Psoas muscle (tissue), 8 donors: Measurements from ENCODE around the gene UBC. TPM values are rescaled to one million over a fixed set of nuclear protein-coding genes. Genes with fewer than 3 reads are reported as not detected.
A peak's percentile ranks its signal among the peaks of the same experiment; 100 is the strongest.

Experiments
- ATAC-seq, 4 donors: fragments of 200-7000 bp; cut with Tn5 transposase; one replicate each; pipeline ENCODE4 v1.9.1; 2020; ENCODE audit warnings: moderate library complexity in 3 of 4, mild to moderate bottlenecking in 2 of 4
- DNase-seq, 2 donors: peaks; one replicate each; pipeline ENCODE4 v3.0.0-alpha.2; 2020
- H3K27ac ChIP-seq: fragments of 200-600 bp; one replicate; pipeline ENCODE4 v1.8.0; 2022
- H3K27me3 ChIP-seq, 3 donors: fragments of 200-600 bp in 1 of 3; one replicate each; pipeline versions ENCODE4 v1.6.1 to v1.8.0; 2013 to 2022; ENCODE audit warnings: low read length in 2 of 3, mild to moderate bottlenecking in 2 of 3, moderate library complexity in 1 of 3; ENCODE audit not compliant: insufficient read depth in 3 of 3
- H3K36me3 ChIP-seq, 2 donors: fragments of 200-600 bp in 1 of 2; one replicate each; pipeline versions ENCODE4 v1.6.1 to v1.8.0; 2013 to 2022; ENCODE audit warnings: low read depth in 1 of 2, mild to moderate bottlenecking in 1 of 2, moderate library complexity in 1 of 2; ENCODE audit not compliant: insufficient read depth in 1 of 2
- H3K4me1 ChIP-seq: fragments of 200-600 bp; one replicate; pipeline ENCODE4 v1.8.0; 2022
- H3K4me3 ChIP-seq: fragments of 200-600 bp; one replicate; pipeline ENCODE4 v1.8.0; 2022; ENCODE audit warnings: mild to moderate bottlenecking
- H3K9me3 ChIP-seq: fragments of 200-600 bp; one replicate; pipeline ENCODE4 v1.8.0; 2022
- WGBS, 3 donors: extraction: QIAGEN DNeasy Blood & Tissue Kit; methylation state at CpG; one replicate each; pipeline versions ENCODE4 v1.1.6 to v1.1.7; 2013; 5-methylcytosine and 5-hydroxymethylcytosine counted together
- intact Hi-C, 2 donors: fragments of 100-400 bp; cut with DNase I; formaldehyde crosslinking; loops; one replicate each; pipeline versions ENCODE4 v1.11.0 to v1.14.2; 2022
- polyA plus RNA-seq, 3 donors: library from polyadenylated mRNA; stranded (reverse); fragments of 200-250 nt; gene quantifications; one replicate each; pipeline ENCODE4 v1.2.3, GENCODE V29; 2013
- total RNA-seq, 4 donors: library from RNA; stranded (reverse); fragmentation: NEBNext Ultra II Directional in 2 of 4; extraction: Animal tissue kit (Norgen Biotek cat#: 25700) in 2 of 4; gene quantifications; one replicate each; pipeline versions ENCODE4 v1.2.1 to v1.2.4, GENCODE V29; 2021 to 2023
- TF ChIP-seq, protein P1 (sequence below): fragments of 200-600 bp; IDR thresholded peaks from one replicate; pipeline ENCODE4 v1.8.0; 2022; ENCODE audit warnings: antibody characterized with exemption
- donor health status: healthy with polysubstance abuse.
- donor health status: DM: no; HTN: no; CAD: no; lungs with moderate emphysema.
- donor health status: Bipolar disorder and iron deficiency.
- donor health status: healthy.
- donor health status: DM: yes; HTN: yes; CAD: no.
- donor health status: DM: no; HTN: no; CAD: no.
- donor health status: DM: no; HTN: no; CAD: no.
- donor health status: DM: yes; HTN: yes; CAD: no.

The UBC gene
- total and polyA plus RNA-seq, 7 donors = 2,036 to 18,039 (median 2,719) TPM

- WGBS, 3 donors = 93 to 96% (median 94%) methylated on average over 44 to 47 of the region's 47 CpGs
- intact Hi-C loops = no loop called here
- Histone ChIP-seq H3K27me3 (no peaks in the 10 kb centered on the region), H3K4me3 (no peak overlapping the region), H3K9me3 (no peaks in the 10 kb centered on the region), H3K4me1 (no peaks in the 10 kb centered on the region), H3K27ac (no peak overlapping the region), H3K36me3 (peaks cover 3 to 98% of the 10 kb centered on the region in 2 donors)
- ATAC-seq = no peak
- TF ChIP-seq, protein P1, sequence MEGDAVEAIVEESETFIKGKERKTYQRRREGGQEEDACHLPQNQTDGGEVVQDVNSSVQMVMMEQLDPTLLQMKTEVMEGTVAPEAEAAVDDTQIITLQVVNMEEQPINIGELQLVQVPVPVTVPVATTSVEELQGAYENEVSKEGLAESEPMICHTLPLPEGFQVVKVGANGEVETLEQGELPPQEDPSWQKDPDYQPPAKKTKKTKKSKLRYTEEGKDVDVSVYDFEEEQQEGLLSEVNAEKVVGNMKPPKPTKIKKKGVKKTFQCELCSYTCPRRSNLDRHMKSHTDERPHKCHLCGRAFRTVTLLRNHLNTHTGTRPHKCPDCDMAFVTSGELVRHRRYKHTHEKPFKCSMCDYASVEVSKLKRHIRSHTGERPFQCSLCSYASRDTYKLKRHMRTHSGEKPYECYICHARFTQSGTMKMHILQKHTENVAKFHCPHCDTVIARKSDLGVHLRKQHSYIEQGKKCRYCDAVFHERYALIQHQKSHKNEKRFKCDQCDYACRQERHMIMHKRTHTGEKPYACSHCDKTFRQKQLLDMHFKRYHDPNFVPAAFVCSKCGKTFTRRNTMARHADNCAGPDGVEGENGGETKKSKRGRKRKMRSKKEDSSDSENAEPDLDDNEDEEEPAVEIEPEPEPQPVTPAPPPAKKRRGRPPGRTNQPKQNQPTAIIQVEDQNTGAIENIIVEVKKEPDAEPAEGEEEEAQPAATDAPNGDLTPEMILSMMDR = no peak
- DNase-seq = peak in 1 of 2 donors; percentile 50
Measured at GRCh38 chr12:124949779-124950728, 35.6 kb upstream of the UBC start.

DNA sequence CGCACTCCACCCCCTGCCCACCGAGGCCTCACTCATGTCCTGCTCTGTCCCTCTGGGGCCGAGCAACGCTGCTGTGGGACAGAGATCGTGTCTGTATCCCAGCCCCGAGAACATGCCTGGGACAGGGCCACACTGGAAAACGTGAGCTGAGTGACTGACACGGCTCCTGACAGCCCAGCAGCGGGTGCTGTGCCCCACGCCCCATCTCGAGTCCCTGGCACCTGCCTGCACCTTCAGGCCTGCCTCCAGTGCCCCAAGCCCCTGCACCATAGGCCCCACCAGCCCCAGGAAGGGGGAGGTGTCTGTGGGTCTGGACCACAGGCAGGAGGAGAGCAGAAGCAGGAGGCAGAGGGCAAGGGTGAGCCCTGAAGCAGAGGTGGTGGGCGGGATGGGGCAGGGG lies 34.6 kb upstream of the UBC start:
- Histone ChIP-seq H3K36me3 (peaks cover 3 to 90% of the 10 kb centered on the region in 2 donors), H3K4me1 (no peaks in the 10 kb centered on the region), H3K27ac (no peak overlapping the region), H3K27me3 (no peaks in the 10 kb centered on the region), H3K9me3 (no peaks in the 10 kb centered on the region), H3K4me3 (no peak overlapping the region)
- DNase-seq = no peak
- no peak for ATAC-seq
- TF ChIP-seq, protein P1 = no peak
- 94 to 96% (median 94%) methylated on average over 12 of the region's 12 CpGs for WGBS, 3 donors
- intact Hi-C loops = no loop called here

DNA sequence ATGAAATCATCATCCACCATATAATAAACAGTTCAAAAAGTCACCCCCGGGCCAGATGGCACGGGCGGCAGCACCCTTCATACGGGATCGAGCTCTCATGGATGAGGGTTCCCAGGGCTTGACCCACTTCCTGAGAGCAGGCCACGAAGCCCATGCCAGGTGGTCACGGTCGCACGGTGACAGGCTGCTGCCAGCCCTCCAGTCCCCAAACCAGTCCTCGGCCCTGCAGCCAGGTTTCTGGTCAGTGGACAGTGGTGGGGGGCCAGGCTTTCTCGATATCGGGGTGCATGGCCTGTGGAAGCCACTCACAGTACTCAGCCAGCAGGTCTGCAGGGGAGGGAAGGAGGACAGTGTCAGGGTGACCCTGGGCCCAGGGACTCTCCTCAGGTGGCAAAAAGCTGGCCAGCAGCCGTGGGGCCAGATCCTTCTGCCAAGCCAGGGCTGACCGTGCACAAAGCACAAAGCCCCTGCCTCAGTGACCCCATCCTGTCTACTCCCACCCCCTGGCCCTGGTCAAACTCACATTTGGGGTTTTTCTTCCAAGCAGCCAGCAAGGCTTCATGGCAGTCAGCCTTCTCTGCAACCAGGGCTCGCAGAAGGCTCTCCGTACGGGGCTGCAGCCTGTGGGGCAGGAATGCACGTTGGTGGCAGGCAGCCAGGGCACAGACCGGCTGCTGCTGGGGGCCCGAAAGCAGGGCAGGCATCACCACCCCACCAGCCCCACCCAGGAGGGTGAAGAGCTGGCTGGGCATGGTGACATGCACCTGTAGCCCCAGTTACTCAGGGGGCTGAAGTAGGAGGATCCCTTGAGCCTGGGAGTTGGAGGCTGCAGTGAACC lies 33.3 kb upstream of the UBC start:
- ATAC-seq (no peak), DNase-seq (no peak)
- intact Hi-C loops = no loop called here
- peaks cover 0 to 84% of the 10 kb centered on the region in 2 donors for H3K36me3 ChIP-seq
- no peaks in the 10 kb centered on the region for H3K27me3 ChIP-seq
- TF ChIP-seq, protein P1 = no peak
- no peaks in the 10 kb centered on the region for H3K9me3 ChIP-seq
- no peak overlapping the region for H3K27ac ChIP-seq
- 75 to 86% (median 83%) methylated on average over 19 to 20 of the region's 20 CpGs for WGBS, 3 donors
- H3K4me3 ChIP-seq = no peak overlapping the region
- H3K4me1 ChIP-seq = no peaks in the 10 kb centered on the region

- no peaks in the 10 kb centered on the region for H3K4me1 ChIP-seq
- no peak overlapping the region for H3K27ac ChIP-seq
- DNase-seq = no peak
- ATAC-seq = no peak
- intact Hi-C loops = no loop called here
- no peak overlapping the region for H3K4me3 ChIP-seq
- peaks cover 0 to 77% of the 10 kb centered on the region in 2 donors for H3K36me3 ChIP-seq
- H3K9me3 ChIP-seq = no peaks in the 10 kb centered on the region
- H3K27me3 ChIP-seq = no peaks in the 10 kb centered on the region
- TF ChIP-seq, protein P1 = no peak
- WGBS, 3 donors = 90 to 92% (median 92%) methylated on average over 9 to 11 of the region's 11 CpGs
Measured at GRCh38 chr12:124947013-124947412, 32.6 kb upstream of the UBC start.
